HUES48 (cell line): ENCODE data around the gene PHKB.

Experiments
- H3K27ac ChIP-seq: one replicate; pipeline ENCODE4 v1.7.0; 2013; ENCODE audit warnings: low read depth, low read length, inconsistent platforms
- H3K27me3 ChIP-seq: 2 replicates; pipeline ENCODE4 v1.6.1; 2013; ENCODE audit warnings: mild to moderate bottlenecking, low read length; ENCODE audit not compliant: control insufficient read depth, insufficient read depth
- H3K36me3 ChIP-seq: 2 replicates; pipeline ENCODE4 v1.6.1; 2013; ENCODE audit warnings: low read length; ENCODE audit not compliant: control insufficient read depth, insufficient read depth
- H3K4me1 ChIP-seq: 2 replicates; pipeline ENCODE4 v1.6.1; 2013; ENCODE audit warnings: mild to moderate bottlenecking, low read length; ENCODE audit not compliant: control insufficient read depth, insufficient read depth
- H3K4me3 ChIP-seq: 2 replicates; pipeline ENCODE4 v1.5.1; 2013; ENCODE audit warnings: mild to moderate bottlenecking, low read depth, low read length
- H3K9ac ChIP-seq: 2 replicates; pipeline ENCODE4 v1.6.1; 2013; ENCODE audit warnings: mild to moderate bottlenecking, low read depth, low read length, moderate library complexity
- H3K9me3 ChIP-seq: 2 replicates; pipeline ENCODE4 v1.6.1; 2013; ENCODE audit warnings: low read length; ENCODE audit not compliant: control insufficient read depth, insufficient read depth

PHKB gene

DNA sequence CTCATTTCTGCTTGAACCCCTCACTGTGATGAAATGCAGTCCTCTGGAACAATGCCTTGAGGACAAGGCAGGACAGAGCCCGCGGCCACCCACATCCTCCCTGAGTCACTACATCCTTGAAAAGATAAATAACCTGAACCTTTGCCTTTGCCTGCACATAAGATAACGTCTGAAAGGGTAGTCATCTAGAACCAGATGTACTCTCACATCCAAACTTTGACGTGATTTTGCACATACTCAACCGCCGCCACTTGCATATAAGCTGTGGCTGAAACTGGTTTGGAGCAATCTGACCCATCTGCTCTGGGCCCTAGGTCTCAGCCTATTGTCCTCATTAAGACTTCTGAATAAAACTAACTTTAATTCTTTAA lies 252.1 kb downstream of the PHKB start:
- no peak overlapping the region for H3K27ac ChIP-seq

GRCh38 chr16:47715442-47716083 lies 254.4 kb downstream of the PHKB start:
- H3K4me1 ChIP-seq = no peaks in the 10 kb centered on the region
- H3K27ac ChIP-seq = no peak overlapping the region
- no peaks in the 10 kb centered on the region for H3K36me3 ChIP-seq
- no peaks in the 10 kb centered on the region for H3K27me3 ChIP-seq
- no peaks in the 10 kb centered on the region for H3K9me3 ChIP-seq
- no peak overlapping the region for H3K4me3 ChIP-seq
- H3K9ac ChIP-seq = no peak overlapping the region

More for the DNA sequence above, 252.1 kb downstream of the PHKB start:
- Histone ChIP-seq H3K36me3 (no peaks in the 10 kb centered on the region), H3K4me3 (no peak overlapping the region), H3K9ac (no peak overlapping the region), H3K27me3 (no peaks in the 10 kb centered on the region), H3K9me3 (no peaks in the 10 kb centered on the region), H3K4me1 (no peaks in the 10 kb centered on the region)

DNA sequence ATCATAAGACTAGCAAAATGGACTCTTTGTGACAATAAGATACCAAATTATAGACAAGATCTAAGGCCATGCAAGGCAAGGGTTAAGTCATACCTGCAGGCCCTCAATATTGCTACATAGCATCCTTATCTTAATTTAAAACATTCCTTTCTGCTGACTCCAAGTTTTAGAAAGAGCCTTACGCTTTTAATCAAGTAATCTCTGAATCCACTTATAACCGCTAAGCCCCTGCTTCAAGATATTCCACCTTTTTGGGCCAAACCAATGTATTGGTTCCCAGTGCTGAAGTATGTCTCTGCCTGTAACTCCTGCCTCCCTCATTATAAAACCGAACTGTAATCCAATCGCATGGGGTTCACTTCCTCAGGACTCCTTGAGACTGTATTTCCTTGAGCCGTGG lies 255.4 kb downstream of the PHKB start:
- Histone ChIP-seq H3K27me3 (no peaks in the 10 kb centered on the region), H3K27ac (no peak overlapping the region), H3K4me1 (no peaks in the 10 kb centered on the region), H3K9me3 (no peaks in the 10 kb centered on the region), H3K4me3 (no peak overlapping the region), H3K36me3 (no peaks in the 10 kb centered on the region), H3K9ac (no peak overlapping the region)

GRCh38 chr16:47719713-47720112 lies 258.6 kb downstream of the PHKB start:
- H3K27ac ChIP-seq = no peak overlapping the region

DNA sequence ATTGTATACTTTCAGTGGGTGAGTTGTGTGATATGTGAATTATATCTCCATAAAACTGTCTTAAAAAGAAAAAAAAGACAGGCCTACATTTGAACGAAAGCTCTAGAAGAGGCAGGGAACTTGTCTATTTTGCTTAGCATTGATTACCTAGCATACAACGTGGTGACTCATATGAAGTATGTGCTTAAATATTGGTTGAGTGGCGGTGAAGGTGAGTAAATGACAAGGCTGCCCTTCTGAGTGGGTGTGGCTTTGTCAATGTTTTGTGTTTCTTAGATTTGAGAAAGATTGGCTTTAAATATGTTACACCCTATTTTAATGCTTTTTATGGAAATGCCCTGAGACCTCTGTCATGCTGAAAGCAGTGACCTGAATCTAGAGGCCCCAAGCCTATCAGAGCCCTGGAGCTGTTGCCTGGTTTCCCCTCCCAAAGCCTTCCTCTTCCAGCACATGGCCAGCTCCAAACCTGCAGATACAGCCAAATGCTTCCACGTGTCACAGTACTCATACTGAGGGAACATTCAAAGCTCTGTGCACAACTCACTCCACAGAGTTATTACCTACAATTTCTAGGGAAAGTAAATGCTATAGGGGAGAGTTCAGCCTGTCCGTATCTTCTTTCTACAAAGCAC lies 260.0 kb downstream of the PHKB start:
- Histone ChIP-seq H3K27ac (no peak overlapping the region), H3K4me3 (no peak overlapping the region), H3K9ac (no peak overlapping the region), H3K4me1 (no peaks in the 10 kb centered on the region), H3K36me3 (no peaks in the 10 kb centered on the region), H3K9me3 (no peaks in the 10 kb centered on the region), H3K27me3 (no peaks in the 10 kb centered on the region)

More at GRCh38 chr16:47719713-47720112, 258.6 kb downstream of the PHKB start:
- Histone ChIP-seq H3K36me3 (no peaks in the 10 kb centered on the region), H3K9ac (no peak overlapping the region), H3K9me3 (no peaks in the 10 kb centered on the region), H3K4me3 (no peak overlapping the region), H3K27me3 (no peaks in the 10 kb centered on the region), H3K4me1 (no peaks in the 10 kb centered on the region)

GRCh38 chr16:47722046-47722445 lies 260.9 kb downstream of the PHKB start:
- no peak overlapping the region for H3K9ac ChIP-seq

GRCh38 chr16:47724115-47724785 lies 263.1 kb downstream of the PHKB start:
- no peaks in the 10 kb centered on the region for H3K9me3 ChIP-seq
- H3K27ac ChIP-seq = no peak overlapping the region
- H3K36me3 ChIP-seq = no peaks in the 10 kb centered on the region
- H3K9ac ChIP-seq = no peak overlapping the region
- H3K4me3 ChIP-seq = no peak overlapping the region
- no peaks in the 10 kb centered on the region for H3K27me3 ChIP-seq
- H3K4me1 ChIP-seq = no peaks in the 10 kb centered on the region

More at GRCh38 chr16:47722046-47722445, 260.9 kb downstream of the PHKB start:
- Histone ChIP-seq H3K27me3 (no peaks in the 10 kb centered on the region), H3K27ac (no peak overlapping the region), H3K36me3 (no peaks in the 10 kb centered on the region), H3K4me3 (no peak overlapping the region), H3K9me3 (no peaks in the 10 kb centered on the region), H3K4me1 (no peaks in the 10 kb centered on the region)

DNA sequence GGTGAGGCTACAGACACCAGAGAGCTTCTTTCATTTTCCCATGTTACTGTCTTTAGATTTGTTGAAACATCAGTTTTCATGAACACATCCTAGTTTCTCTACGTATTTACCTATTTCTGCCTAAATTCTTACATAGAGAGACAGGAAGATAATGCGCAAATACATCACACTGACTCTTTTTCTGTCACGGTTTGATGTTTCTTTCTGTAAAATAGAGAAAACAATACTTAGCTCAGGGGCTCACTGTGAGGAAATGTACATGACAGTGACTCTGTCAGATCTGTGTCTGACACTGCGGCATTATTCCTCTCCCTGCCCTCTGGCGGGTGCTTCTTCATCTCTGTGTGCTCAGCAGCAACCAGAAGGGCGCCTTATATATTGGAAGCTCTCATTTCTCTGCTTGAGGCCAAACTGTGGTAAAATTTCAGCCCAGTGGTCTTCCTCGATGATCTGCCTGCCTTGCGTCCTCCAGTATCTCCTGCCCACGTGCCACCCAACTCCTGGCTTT lies 264.1 kb downstream of the PHKB start:
- Histone ChIP-seq H3K27ac (no peak overlapping the region), H3K9ac (no peak overlapping the region), H3K4me3 (no peak overlapping the region), H3K9me3 (no peaks in the 10 kb centered on the region), H3K36me3 (no peaks in the 10 kb centered on the region), H3K27me3 (no peaks in the 10 kb centered on the region), H3K4me1 (no peaks in the 10 kb centered on the region)

GRCh38 chr16:47726031-47726675 lies 265.0 kb downstream of the PHKB start:
- H3K4me1 ChIP-seq = no peaks in the 10 kb centered on the region
- no peaks in the 10 kb centered on the region for H3K36me3 ChIP-seq
- H3K4me3 ChIP-seq = no peak overlapping the region
- H3K9me3 ChIP-seq = no peaks in the 10 kb centered on the region
- H3K27me3 ChIP-seq = no peaks in the 10 kb centered on the region
- H3K9ac ChIP-seq = no peak overlapping the region
- no peak overlapping the region for H3K27ac ChIP-seq

GRCh38 chr16:47727131-47727530 lies 266.0 kb downstream of the PHKB start:
- Histone ChIP-seq H3K9me3 (no peaks in the 10 kb centered on the region), H3K27me3 (no peaks in the 10 kb centered on the region), H3K36me3 (no peaks in the 10 kb centered on the region), H3K4me3 (no peak overlapping the region), H3K9ac (no peak overlapping the region), H3K4me1 (peaks cover 7% of the 10 kb centered on the region; the same call in 1 of the 2 replicates), H3K27ac (no peak overlapping the region)

- Histone ChIP-seq H3K4me1 (peaks cover 16% of the 10 kb centered on the region), H3K27me3 (no peaks in the 10 kb centered on the region), H3K9ac (no peak overlapping the region), H3K36me3 (no peaks in the 10 kb centered on the region), H3K4me3 (no peak overlapping the region), H3K27ac (no peak overlapping the region), H3K9me3 (no peaks in the 10 kb centered on the region)
These were observed 267.1 kb downstream of the PHKB start for GRCh38 chr16:47728205-47728604.
